RWPE2 (cell line): Measurements from ENCODE around the gene USP34.

Experiments used
- ATAC-seq: fragments of 200-7000 bp; cut with Tn5 transposase; 3 replicates; pipeline ENCODE4 v1.9.1; 2021; ENCODE audit warnings: low read depth
- DNase-seq: peaks from one replicate; pipeline ENCODE4 v3.0.0-alpha.2; 2020; ENCODE audit warnings: low spot score
- H3K27ac ChIP-seq: fragments of 450-650 bp; 2 replicates; pipeline ENCODE4 v1.5.1; 2017; ENCODE audit warnings: mild to moderate bottlenecking; ENCODE audit not compliant: poor library complexity, severe bottlenecking
- H3K27me3 ChIP-seq: fragments of 250-450 bp; sonication (Bioruptor Pico); 2 replicates; pipeline ENCODE4 v1.5.1; 2021; ENCODE audit warnings: mild to moderate bottlenecking, moderate library complexity; ENCODE audit not compliant: insufficient read depth, poor library complexity, severe bottlenecking
- H3K36me3 ChIP-seq: fragments of 250-450 bp; sonication (Bioruptor Pico); 2 replicates; pipeline ENCODE4 v1.5.1; 2020; ENCODE audit warnings: low read depth, mild to moderate bottlenecking, moderate library complexity
- H3K4me1 ChIP-seq: fragments of 250-450 bp; sonication (Bioruptor Pico); 2 replicates; pipeline ENCODE4 v1.5.1; 2021; ENCODE audit warnings: mild to moderate bottlenecking, moderate library complexity; ENCODE audit not compliant: insufficient read depth, poor library complexity, severe bottlenecking
- H3K4me3 ChIP-seq: fragments of 250-450 bp; sonication (Bioruptor Pico); 2 replicates; pipeline ENCODE4 v1.5.1; 2021; ENCODE audit warnings: mild to moderate bottlenecking, moderate library complexity; ENCODE audit not compliant: severe bottlenecking
- H3K9me3 ChIP-seq: fragments of 250-450 bp; sonication (Bioruptor Pico); 2 replicates; pipeline ENCODE4 v1.5.1; 2021; ENCODE audit warnings: mild to moderate bottlenecking, moderate library complexity; ENCODE audit not compliant: severe bottlenecking
- TF ChIP-seq, protein P1 (sequence below): fragments of 450-650 bp; IDR thresholded peaks from one replicate; pipeline ENCODE4 v1.5.1; 2017; ENCODE audit warnings: mild to moderate bottlenecking, moderate library complexity; ENCODE audit not compliant: poor library complexity, severe bottlenecking

The USP34 gene

DNA sequence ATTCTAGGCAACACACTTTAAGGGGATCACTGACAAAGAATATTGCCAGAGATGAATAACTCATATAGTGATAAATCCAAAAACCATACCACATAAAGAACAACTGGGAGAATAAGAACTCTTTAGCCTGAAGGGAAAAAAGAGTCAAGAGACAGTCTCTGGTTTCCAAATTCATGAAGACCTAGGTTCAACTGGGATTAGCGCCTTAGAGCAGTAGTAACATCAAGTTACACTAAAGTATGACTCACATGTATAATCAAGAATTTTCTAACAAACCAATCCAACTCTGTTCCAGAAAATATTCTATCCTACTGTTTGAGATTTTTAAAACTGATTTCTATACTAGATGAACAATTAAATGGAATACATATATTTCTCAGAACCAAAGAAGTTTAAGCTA lies 93.8 kb downstream of the USP34 start:
- H3K4me1 ChIP-seq, result no peaks in the 10 kb centered on the region
- H3K4me3 ChIP-seq, result no peak overlapping the region
- ATAC-seq (no peak), DNase-seq (no peak)
- no peaks in the 10 kb centered on the region for H3K27me3 ChIP-seq
- no peaks in the 10 kb centered on the region for H3K9me3 ChIP-seq
- TF ChIP-seq, protein P1, sequence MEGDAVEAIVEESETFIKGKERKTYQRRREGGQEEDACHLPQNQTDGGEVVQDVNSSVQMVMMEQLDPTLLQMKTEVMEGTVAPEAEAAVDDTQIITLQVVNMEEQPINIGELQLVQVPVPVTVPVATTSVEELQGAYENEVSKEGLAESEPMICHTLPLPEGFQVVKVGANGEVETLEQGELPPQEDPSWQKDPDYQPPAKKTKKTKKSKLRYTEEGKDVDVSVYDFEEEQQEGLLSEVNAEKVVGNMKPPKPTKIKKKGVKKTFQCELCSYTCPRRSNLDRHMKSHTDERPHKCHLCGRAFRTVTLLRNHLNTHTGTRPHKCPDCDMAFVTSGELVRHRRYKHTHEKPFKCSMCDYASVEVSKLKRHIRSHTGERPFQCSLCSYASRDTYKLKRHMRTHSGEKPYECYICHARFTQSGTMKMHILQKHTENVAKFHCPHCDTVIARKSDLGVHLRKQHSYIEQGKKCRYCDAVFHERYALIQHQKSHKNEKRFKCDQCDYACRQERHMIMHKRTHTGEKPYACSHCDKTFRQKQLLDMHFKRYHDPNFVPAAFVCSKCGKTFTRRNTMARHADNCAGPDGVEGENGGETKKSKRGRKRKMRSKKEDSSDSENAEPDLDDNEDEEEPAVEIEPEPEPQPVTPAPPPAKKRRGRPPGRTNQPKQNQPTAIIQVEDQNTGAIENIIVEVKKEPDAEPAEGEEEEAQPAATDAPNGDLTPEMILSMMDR, result no peak
- H3K36me3 ChIP-seq, result peaks cover 73% of the 10 kb centered on the region
- no peak overlapping the region for H3K27ac ChIP-seq

GRCh38 chr2:61376211-61376610 lies 94.7 kb downstream of the USP34 start:
- Histone ChIP-seq H3K27ac (no peak overlapping the region), H3K36me3 (peaks cover 74% of the 10 kb centered on the region)

DNA sequence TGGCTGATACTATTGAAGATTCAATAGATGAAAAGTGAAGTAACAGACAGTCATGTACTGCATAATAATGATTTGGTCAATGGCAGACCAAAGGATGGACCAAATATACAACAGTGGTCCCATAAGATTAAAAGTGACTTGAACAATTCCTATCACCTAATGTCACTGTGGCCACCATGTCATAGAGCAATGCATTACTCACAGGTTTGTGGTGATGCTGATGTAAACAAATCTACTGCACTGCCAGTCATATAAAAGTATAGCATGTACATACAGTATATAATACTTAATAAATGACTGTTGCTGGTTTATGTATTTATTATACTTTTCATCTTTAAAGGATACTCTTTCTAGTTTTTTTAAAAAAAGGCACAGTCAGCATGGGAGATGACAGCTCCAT lies 99.9 kb downstream of the USP34 start:
- no peak for ATAC-seq
- Histone ChIP-seq H3K4me1 (no peaks in the 10 kb centered on the region), H3K27me3 (no peaks in the 10 kb centered on the region), H3K9me3 (no peaks in the 10 kb centered on the region), H3K36me3 (peaks cover 62% of the 10 kb centered on the region), H3K27ac (no peak overlapping the region), H3K4me3 (no peak overlapping the region)
- TF ChIP-seq, protein P1, result no peak
- no peak for DNase-seq

More at GRCh38 chr2:61376211-61376610, 94.7 kb downstream of the USP34 start:
- H3K4me1 ChIP-seq, result no peaks in the 10 kb centered on the region
- TF ChIP-seq, protein P1, result no peak
- H3K9me3 ChIP-seq, result no peaks in the 10 kb centered on the region
- no peak overlapping the region for H3K4me3 ChIP-seq
- no peaks in the 10 kb centered on the region for H3K27me3 ChIP-seq
- no peak for ATAC-seq
- no peak for DNase-seq

- TF ChIP-seq, protein P1, result no peak
- Histone ChIP-seq H3K27me3 (no peaks in the 10 kb centered on the region), H3K9me3 (no peaks in the 10 kb centered on the region), H3K36me3 (peaks cover 65% of the 10 kb centered on the region), H3K27ac (no peak overlapping the region), H3K4me3 (no peak overlapping the region), H3K4me1 (no peaks in the 10 kb centered on the region)
- DNase-seq (no peak), ATAC-seq (no peak)
Observed at GRCh38 chr2:61368687-61369665, 101.9 kb downstream of the USP34 start.

DNA sequence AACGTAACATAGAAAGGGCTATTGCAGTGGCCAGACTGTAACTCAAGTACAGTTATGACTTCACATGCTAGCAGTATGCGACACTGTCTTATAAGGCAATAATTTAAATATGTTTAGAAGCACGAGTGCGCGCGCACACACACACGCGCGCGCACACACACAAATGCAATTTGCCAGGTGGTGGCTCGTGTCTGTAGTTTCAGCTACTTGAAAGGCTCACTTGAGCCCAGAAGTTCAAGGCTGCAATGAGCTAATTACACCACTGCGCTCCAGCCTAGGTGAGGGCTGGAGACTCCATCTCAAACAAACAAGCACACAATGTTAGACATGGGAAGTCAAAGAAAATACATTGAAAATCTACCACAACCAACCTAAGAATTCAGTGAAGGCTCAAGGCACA lies 103.7 kb downstream of the USP34 start:
- TF ChIP-seq, protein P1, result no peak
- H3K27ac ChIP-seq, result no peak overlapping the region
- peaks cover 63% of the 10 kb centered on the region for H3K36me3 ChIP-seq
- no peaks in the 10 kb centered on the region for H3K9me3 ChIP-seq
- no peak overlapping the region for H3K4me3 ChIP-seq
- no peak for ATAC-seq
- H3K27me3 ChIP-seq, result no peaks in the 10 kb centered on the region
- no peaks in the 10 kb centered on the region for H3K4me1 ChIP-seq
- no peak for DNase-seq
